ENCODE results near the gene ZP3. TPM values are rescaled to one million over a fixed set of nuclear protein-coding genes. Genes with fewer than 3 reads are reported as not detected.
"Not testable (repeated sequence)": the region's sequence is repeated elsewhere in the genome, so short reads cannot be mapped to it uniquely, and the experiment has no call there.

ZP3 gene
- total RNA-seq, 1 donor from 2014 or later: not detected

DNA sequence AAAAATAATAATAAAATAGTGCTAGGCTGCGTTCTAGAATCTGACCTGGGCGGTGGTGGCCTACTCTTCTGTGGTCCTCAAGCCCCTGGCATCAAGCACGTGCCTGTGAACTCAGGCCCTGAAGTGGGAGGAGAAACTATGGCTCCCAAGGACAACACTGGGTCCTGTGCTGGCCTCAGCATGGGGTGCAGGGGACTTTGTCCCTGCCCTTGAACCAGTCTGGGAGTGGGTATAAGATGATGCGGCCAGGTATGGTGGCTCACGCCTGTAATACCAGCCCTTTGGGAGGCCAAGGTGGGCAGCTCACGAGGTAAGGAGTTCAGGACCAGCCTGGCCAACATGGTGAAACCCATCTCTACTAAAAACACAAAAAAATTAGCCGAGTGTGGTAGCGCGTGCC is 5.5 kb downstream of the ZP3 start:
- intact Hi-C loops (cut with DNase I): no loop called here
- ATAC-seq (ENCODE audit: poor library complexity): no peak
- no peak for DNase-seq

DNA sequence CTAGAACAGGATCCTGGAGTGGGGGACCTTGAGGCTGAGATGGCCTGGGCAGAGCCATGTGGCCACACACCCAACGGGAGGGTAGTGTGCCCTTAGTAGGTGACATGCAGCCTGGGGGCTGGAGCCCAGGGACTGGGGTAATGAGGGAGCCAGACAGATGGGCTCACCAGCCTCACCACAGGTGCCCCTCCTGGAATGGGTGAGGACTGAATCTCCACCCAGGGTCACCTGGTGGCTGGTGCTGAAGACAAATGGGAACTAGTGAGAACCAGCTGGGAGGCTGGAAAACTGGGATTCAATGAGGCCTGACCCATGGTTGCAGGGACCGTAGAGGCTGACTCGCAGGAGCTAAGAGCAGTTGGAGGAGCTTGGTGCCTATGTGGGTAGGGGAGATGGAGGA is 6.1 kb downstream of the ZP3 start:
- ATAC-seq (ENCODE audit: poor library complexity) (no peak), DNase-seq (no peak)
- intact Hi-C loops (cut with DNase I): no loop called here

DNA sequence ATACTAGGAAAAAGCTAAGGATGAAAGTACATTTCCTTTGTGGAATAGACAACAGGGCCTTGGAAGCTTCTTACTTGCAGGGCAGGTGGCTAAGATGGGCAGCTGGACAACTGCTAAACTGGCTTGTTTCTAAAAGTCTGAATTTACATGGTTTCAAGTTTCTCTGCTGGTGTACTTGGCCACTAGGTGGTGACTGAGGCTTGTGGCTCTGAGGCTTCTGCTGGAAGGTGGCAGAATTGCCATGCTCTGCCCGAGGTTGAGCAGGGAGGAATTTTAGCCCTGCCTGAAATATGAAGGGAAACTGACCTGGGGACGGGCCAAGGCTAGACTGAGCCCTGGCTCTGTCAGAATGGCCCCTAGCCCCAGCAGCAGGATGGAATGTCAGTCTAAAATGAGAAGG is 13.1 kb downstream of the ZP3 start:
- intact Hi-C loops (cut with DNase I): not testable (repeated sequence)
- DNase-seq: peak; percentile 56
- peak; percentile 72 for ATAC-seq (ENCODE audit: poor library complexity)

DNA sequence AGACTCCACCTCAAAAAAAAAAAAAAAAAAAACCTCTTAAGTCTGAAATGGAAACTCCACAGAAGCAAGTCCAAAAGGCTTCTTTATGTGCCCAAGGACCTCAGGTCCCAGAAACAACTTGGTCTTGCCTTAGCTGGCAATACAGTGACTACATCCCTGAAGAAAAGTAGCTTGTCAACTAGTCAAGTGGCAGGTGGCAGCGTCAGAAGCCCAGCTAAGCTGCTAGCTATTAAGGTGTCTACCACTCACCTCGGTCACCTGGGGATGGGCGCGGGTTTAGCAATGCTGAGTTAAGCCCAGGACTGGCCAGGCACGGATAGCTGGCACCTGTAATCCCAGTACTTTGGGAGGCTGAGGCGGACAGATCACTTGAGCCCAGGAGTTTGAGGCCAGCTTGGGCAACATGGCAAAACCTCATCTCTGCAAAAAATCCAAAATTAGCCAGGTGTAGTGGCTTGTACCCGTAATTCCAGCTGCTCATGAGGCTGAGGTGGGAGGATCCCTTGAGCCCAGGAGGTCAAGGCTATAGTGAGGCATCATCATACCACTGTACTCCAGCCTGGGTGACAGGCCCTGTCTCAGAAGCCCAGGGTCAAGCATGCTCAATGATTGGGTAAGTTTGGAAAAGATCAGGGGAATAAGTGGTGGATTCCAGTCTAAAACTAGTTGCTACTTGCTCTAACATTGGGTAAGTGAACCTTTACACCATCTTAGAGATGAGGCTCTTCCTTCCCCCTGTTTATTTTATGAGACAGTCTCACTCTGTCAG is 14.6 kb downstream of the ZP3 start:
- ATAC-seq (ENCODE audit: poor library complexity); DNase-seq; intact Hi-C loops (cut with DNase I): not testable (repeated sequence)

DNA sequence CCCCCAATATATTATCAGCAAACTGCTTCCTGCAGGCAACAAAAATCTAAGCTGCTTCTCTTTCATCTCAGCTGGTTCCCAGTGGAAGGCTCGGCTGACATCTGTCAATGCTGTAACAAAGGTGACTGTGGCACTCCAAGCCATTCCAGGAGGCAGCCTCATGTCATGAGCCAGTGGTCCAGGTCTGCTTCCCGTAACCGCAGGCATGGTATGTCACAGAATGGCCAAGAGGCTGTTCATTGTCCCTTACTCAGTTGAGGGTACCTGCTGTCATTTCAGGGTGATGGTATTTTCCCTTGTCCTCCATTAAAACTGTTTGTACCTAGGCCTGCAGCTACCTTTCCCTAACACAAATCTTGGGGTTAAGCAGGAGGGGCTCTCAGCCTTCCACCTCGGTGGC is 15.7 kb downstream of the ZP3 start:
- DNase-seq; ATAC-seq (ENCODE audit: poor library complexity); intact Hi-C loops (cut with DNase I): not testable (repeated sequence)

DNA sequence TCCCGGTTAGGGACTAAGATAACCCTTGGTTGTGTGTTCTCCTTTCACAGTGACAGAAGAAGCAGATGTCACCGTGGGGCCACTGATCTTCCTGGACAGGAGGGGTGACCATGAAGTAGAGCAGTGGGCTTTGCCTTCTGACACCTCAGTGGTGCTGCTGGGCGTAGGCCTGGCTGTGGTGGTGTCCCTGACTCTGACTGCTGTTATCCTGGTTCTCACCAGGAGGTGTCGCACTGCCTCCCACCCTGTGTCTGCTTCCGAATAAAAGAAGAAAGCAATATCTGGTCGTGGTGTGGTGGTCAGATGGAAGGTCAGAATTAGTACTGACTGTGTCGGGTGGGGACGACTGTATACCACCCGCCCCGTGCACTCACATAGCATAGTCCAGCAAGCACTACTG is 17.0 kb downstream of the ZP3 start:
- DNase-seq; intact Hi-C loops (cut with DNase I): not testable (repeated sequence)
- ATAC-seq (ENCODE audit: poor library complexity): peak; percentile 43

DNA sequence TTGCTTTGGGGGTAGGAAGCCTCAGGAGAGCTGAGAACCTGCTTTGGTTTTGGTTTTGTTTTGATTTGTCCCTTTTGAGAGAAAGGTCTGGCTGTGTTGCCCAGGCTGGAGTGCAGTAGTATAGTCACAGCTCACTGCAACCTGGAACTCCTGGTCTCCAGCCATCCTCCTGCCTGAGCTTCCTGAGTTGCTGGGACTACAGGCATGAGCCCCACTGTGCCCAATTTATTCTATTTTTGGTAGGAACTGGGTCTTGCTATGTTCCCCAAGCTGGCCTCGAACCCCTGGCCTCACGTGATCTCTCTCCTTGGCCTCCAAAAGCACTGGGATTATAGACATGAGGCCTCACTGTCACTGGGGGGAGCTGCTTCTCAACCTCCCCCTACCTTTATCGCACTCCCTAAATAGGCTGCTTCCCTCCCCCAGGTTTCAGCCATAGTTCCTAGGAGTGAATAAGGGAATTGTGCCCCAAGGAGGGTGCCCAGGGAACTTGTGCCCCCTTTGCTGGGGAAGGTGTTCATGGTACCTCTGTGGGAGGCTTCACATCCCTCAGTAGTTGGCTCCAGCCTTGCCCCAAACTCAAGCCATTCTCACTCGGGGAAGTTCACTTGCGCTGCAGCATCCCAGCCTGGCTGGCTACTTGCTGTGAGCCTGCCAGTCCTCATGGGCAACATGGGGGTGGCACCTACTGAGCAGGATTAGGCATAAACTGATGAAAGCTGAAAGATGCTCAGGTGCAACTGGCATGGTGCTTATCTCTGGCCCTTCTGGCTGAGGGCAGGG is 18.1 kb downstream of the ZP3 start:
- not testable (repeated sequence) for DNase-seq

DNA sequence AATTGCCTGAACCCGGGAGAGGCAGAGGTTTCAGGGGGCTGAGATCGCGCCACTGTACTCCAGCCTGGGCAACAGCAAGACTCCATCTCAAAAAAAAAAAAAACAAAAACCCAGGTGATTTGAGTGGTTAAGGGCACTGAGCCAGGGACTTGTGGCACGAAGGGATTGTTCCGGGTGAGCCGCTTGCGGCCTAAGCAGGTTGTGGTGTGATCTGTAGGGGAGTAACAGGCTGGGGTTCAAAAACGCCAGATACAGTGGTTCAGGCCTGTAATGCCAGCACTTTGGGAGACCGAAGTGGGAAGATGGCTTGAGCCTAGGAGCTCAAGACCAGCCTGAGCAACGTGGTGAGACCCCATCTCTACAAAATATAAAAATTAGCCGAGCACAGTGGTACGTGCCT is 19.1 kb downstream of the ZP3 start:
- intact Hi-C loops (cut with DNase I); DNase-seq; ATAC-seq (ENCODE audit: poor library complexity): not testable (repeated sequence)

More for the DNA sequence above, 18.1 kb downstream of the ZP3 start:
- ATAC-seq (ENCODE audit: poor library complexity); intact Hi-C loops (cut with DNase I): not testable (repeated sequence)

DNA sequence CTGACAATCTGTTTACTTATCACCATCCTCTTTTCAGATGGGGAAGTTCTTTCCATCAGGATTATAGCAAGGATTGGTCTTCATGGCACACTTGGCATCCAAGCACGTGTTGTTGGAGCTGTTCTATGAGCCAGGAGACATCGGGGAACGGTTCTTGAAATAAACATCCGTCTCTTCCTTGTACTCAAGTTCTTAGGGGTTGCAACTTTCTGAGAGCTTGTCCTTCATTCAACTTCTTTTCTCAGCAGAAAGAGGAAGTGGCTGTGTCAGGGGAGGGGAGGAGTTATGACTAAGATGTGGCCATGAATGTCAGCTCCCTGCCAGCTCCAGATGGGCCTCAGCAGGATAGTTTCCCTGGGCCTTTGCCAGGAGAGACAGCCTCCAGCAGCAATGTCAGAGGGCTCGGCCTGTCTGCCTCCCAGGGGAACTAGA is 20.8 kb downstream of the ZP3 start:
- ATAC-seq (ENCODE audit: poor library complexity) (peak; percentile 98), DNase-seq (peak; percentile 80)
- intact Hi-C loops (cut with DNase I): not testable (repeated sequence)

DNA sequence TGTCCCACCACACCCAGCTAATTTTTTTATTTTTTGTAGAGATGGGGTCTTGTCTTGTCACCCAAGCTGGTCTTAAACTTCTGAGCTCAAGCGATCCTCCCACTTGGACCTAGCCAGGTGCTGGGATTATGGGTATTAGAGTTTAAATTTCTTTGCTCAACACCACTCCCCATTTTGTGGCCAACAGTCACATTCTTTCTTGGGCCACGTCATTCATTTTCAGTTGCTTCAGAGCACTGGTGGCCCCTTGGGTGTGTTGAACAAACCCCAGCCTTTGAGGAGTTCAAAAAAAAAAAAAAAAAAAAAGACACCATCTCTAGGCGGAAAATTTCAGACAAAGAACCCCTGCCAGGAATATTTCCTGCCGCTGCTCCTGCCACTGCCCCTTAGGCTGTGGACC is 32.3 kb downstream of the ZP3 start:
- ATAC-seq (ENCODE audit: poor library complexity): peak; percentile 28
- DNase-seq; intact Hi-C loops (cut with DNase I): not testable (repeated sequence)

DNA sequence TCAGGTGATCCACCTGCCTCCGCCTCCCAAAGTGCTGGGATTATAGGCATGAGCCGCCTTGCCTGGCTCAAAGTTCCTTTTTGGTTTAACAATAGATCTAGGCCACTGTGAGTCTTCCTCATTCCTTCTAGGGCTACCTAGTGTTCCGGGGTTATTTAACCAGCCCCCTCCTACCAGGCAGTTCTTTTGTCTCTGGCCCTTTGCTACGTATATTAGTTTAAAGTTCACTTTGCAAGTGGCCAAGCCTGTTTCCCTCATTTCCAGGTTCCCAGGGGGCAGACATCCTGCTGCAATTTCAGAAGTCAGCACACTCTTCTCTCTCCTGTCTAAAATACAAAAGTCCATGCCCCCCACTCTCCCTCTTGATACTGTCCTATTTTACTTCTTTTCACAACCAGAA is 33.8 kb downstream of the ZP3 start:
- ATAC-seq (ENCODE audit: poor library complexity); intact Hi-C loops (cut with DNase I); DNase-seq: not testable (repeated sequence)

DNA sequence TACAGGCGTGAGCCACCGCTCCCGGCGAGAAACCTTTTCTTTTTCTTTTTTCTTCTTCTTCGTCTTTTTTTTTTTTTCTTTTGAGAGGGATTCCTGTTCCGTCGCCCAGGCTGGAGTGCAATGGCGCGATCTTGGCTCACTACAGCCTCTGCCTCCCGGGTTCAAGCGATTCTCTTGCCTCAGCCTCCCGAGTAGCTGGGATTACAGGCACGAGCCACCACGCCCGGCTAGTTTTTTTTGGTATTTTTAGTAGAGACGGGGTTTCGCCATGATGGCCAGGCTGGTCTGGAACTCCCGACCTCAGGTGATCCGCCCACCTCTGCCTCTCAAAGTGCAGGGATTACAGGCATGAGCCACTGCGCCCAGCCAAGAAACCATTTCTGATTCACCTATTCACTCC is 36.0 kb downstream of the ZP3 start:
- intact Hi-C loops (cut with DNase I); DNase-seq; ATAC-seq (ENCODE audit: poor library complexity): not testable (repeated sequence)

DNA sequence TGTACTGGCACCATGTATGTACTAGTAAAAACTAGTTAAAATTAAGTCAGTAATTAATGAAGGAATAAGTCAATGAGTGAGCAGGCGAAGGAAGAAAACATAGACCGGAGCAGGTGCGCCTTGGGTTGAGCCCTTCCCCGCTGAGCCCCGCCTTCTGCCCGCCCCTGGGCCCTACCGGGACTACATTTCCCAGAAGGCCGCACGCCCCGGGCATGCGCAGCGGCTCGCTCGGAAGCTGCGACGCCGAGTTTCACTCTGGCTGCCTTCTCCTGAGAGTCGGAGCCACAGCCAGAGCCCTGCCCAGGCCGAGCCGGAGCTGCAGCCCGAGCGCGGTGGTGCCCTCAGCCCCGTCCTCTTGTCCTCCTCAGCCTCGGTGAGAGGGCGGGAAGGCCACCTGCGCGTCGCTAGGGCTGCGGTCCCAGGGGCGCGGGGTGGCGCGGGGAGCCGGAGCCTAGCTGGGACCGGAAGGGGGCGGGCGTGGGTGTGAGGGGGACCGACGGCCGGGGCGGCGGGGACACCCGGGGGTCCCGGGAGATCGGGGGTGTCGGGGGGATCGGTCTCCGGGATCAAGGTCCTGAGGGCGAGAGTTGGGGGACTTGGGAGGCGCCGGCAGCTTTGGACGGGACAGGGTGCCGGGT is 36.8 kb downstream of the ZP3 start, which contains the start of gene DTX2:
Gene DTX2 (plus strand): TSS at position 246 of the 638 bp plus-strand sequence. CDS start 18,801 bp downstream, outside the sequence.
- DNase-seq; intact Hi-C loops (cut with DNase I): not testable (repeated sequence)
- peak; percentile 97 for ATAC-seq (ENCODE audit: poor library complexity)

DNA sequence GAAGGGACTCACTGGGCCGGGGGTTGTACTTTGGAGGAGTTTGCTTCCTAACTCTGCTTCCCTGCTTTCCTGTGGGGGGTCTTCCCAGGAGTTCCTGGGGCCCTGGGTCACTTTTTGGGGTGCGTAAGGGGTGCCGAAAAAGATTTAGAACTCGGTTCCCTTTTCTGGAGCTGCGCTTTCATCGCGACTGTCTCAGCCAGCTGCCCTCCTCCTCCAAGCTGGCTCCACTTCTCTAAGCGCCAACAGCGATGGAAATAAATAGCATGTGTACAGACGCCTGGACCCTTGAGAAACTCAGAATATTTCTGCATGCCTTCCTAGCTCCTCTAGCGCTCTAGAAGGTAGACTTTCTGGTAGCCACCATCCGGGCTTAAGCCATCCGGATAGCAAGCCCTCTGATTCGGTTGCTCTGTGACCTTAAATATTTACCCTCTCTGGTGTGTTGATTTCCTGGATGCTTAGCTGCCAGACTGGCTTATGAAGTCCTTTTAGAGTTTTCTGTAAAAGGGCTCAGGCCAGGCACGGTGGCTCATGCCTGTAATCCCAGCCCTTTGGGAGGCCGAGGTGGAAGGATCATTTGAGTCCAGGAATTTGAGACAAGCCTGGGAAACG is 37.6 kb downstream of the ZP3 start:
- peak; percentile 47 for ATAC-seq (ENCODE audit: poor library complexity)
- DNase-seq; intact Hi-C loops (cut with DNase I): not testable (repeated sequence)

DNA sequence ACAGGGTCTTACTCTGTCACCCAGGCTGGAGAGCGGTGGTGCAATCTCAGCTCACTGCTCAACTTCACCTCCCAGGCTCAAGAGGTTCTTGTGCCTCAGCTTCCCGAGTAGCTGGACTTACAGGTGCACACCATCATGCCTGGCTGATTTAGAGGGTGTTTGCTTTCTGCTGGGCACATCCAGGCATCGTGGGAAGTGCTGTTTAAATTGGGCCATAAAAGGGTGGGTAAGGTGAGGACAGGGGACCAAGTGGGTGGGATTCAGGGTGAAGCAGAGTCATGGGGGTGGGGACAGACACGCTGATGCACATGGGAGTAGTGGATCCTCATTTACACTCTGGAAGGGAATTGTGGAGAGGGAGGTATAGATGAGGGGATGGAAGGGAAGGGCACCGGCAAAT is 40.2 kb downstream of the ZP3 start:
- intact Hi-C loops (cut with DNase I); DNase-seq; ATAC-seq (ENCODE audit: poor library complexity): not testable (repeated sequence)

DNA sequence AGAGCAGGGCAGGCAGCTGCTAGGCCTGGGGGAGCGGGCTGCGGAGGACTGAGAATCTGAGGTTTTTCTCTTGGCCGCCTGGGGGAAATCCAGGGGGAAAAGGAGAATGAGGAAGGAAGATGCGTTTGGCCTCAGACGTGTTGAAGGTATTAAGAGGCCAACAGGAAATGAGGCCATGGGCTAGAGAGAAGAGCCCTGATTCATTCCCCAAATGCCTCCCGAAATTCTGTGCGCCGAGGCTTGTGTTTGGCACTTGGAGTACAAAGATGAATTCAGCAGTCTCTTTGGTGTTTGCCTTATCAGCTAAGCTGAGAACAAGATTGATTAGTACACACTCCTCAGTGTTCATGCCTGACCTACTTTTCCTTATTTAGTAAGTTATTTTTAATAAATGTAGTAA is 41.2 kb downstream of the ZP3 start:
- ATAC-seq (ENCODE audit: poor library complexity): peak; percentile 39
- intact Hi-C loops (cut with DNase I); DNase-seq: not testable (repeated sequence)

DNA sequence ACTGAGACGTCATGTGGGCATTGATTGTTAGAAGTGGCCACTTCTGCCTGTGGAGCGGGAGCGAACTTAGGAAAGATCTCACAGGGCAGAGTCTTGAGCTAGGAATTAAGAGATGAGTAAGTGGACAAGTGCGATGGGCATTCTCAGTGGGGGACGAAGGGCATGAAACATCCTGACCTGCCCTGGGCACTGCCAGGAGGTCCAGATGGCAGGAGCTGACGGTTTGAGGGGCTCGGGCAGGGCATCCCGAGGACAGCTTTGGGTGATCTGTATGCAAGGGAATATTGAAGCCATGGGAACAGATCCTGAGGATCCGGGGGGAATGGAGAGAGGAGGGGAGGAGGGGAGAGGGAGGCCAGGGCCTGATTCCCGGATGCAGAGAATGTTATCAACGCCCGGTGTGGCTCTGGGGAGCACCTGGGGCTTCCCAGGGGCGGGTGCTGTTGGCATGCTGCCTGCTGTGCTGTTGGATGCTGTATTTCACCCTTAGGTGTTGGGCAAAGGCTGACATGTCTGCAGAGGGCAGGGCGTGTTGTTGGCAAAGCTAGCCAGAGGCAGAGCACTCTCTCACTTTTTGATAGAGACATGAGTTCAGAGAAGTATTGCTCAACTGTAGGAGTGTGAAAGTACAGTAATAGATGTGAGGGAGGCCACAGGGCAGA is 43.1 kb downstream of the ZP3 start:
- ATAC-seq (ENCODE audit: poor library complexity) (peak; percentile 89), DNase-seq (peak; percentile 70)
- intact Hi-C loops (cut with DNase I): not testable (repeated sequence)

All from Right ventricle myocardium superior (tissue), 1 donor.